Measurements from ENCODE around the gene RBM25.
A peak's percentile ranks its signal among the peaks of the same experiment; 100 is the strongest.

Gene RBM25

GRCh38 chr14:73125746-73126145, 67.4 kb downstream of the RBM25 start:
- H3K4me3 ChIP-seq (replicated peaks; ENCODE audit: insufficient read depth, low read length), result no peak overlapping the region
- no peaks in the 10 kb centered on the region for H3K27me3 ChIP-seq (ENCODE audit: insufficient read depth, poor library complexity, severe bottlenecking)
- TF ChIP-seq SPI1 (IDR thresholded peaks at IDR 0.05; ENCODE audit: borderline replicate concordance, low read depth), result no peak
- no peak for TF ChIP-seq GABPA (IDR thresholded peaks at IDR 0.05; ENCODE audit: low read depth)
- no peak for TF ChIP-seq POLR2AphosphoS5 (IDR thresholded peaks at IDR 0.05; ENCODE audit: low read depth)
- no peak for TF ChIP-seq REST (IDR thresholded peaks at IDR 0.05; ENCODE audit: insufficient replicate concordance, low read depth)
- TF ChIP-seq CTCF (IDR thresholded peaks at IDR 0.05; ENCODE audit: insufficient read depth, low read length), result no peak
- DNase-seq (ENCODE audit: low read depth in 1 of 2, low spot score in 1 of 2), result no peak
- H3K27ac ChIP-seq (replicated peaks), result no peak overlapping the region

- H3K4me3 ChIP-seq (replicated peaks; ENCODE audit: insufficient read depth, low read length), result no peak overlapping the region
- no peak overlapping the region for H3K27ac ChIP-seq (replicated peaks)
- no peak for DNase-seq (ENCODE audit: low read depth in 1 of 2, low spot score in 1 of 2)
- H3K27me3 ChIP-seq (ENCODE audit: insufficient read depth, poor library complexity, severe bottlenecking), result no peaks in the 10 kb centered on the region
- TF ChIP-seq GABPA (IDR thresholded peaks at IDR 0.05; ENCODE audit: low read depth) (no peak), POLR2AphosphoS5 (IDR thresholded peaks at IDR 0.05; ENCODE audit: low read depth) (no peak), CTCF (IDR thresholded peaks at IDR 0.05; ENCODE audit: insufficient read depth, low read length) (no peak), SPI1 (IDR thresholded peaks at IDR 0.05; ENCODE audit: borderline replicate concordance, low read depth) (no peak), REST (IDR thresholded peaks at IDR 0.05; ENCODE audit: insufficient replicate concordance, low read depth) (no peak)
These were observed 75.5 kb downstream of the RBM25 start for GRCh38 chr14:73133795-73134194.

GRCh38 chr14:73136085-73136386, 77.7 kb downstream of the RBM25 start:
- H3K4me3 ChIP-seq (replicated peaks; ENCODE audit: insufficient read depth, low read length), result peak overlapping the region; percentile 61
- DNase-seq (ENCODE audit: low read depth in 1 of 2, low spot score in 1 of 2), result no peak
- H3K27ac ChIP-seq (replicated peaks), result peak overlapping the region; percentile 97
- H3K27me3 ChIP-seq (ENCODE audit: insufficient read depth, poor library complexity, severe bottlenecking), result no peaks in the 10 kb centered on the region
- no peak for TF ChIP-seq CTCF (IDR thresholded peaks at IDR 0.05; ENCODE audit: insufficient read depth, low read length)

- peak within 1 kb of the TSS; percentile 97 for H3K27ac ChIP-seq (replicated peaks)
- DNase-seq (ENCODE audit: low read depth in 1 of 2, low spot score in 1 of 2), result peak; percentile 62 to 89
- H3K4me3 ChIP-seq (replicated peaks; ENCODE audit: insufficient read depth, low read length), result peak within 1 kb of the TSS; percentile 61
- TF ChIP-seq CTCF (IDR thresholded peaks at IDR 0.05; ENCODE audit: insufficient read depth, low read length) (no peak), SPI1 (IDR thresholded peaks at IDR 0.05; ENCODE audit: borderline replicate concordance, low read depth) (peak; percentile 80), POLR2AphosphoS5 (IDR thresholded peaks at IDR 0.05; ENCODE audit: low read depth) (peak; percentile 62; the same call in 1 of the 2 replicates), GABPA (IDR thresholded peaks at IDR 0.05; ENCODE audit: low read depth) (peak; percentile 65), REST (IDR thresholded peaks at IDR 0.05; ENCODE audit: insufficient replicate concordance, low read depth) (no peak)
- no peaks in the 10 kb centered on the region for H3K27me3 ChIP-seq (ENCODE audit: insufficient read depth, poor library complexity, severe bottlenecking)
These were observed 78.3 kb downstream of the RBM25 start, which contains the start of gene PSEN1 for GRCh38 chr14:73136387-73137225. Gene PSEN1, plus strand, starts transcription at chr14:73136507. Its CDS starts 11,513 bp downstream, at chr14:73148020.

All from HL-60 (cell line).